ENCODE data around the gene CMTM5.

GRCh38 chr14:23345987-23346692, 30.7 kb upstream of the CMTM5 start:
- TF ChIP-seq EZH2 (IDR thresholded peaks at IDR 0.05) (no peak), JUND (IDR thresholded peaks at IDR 0.05) (no peak), CTCF (IDR thresholded peaks at IDR 0.05 in 2 of 3, conservative IDR thresholded peaks at IDR 0.05 in 1 of 3; ENCODE audit: borderline replicate concordance in 1 of 3, insufficient read depth in 1 of 3, low read depth in 2 of 3, low read length in 2 of 3) (no peak)

Data from HCT116 (cell line).